ENCODE data around the gene ARHGEF7.

ARHGEF7 gene

GRCh38 chr13:111203736-111204389 lies 88.8 kb downstream of the ARHGEF7 start:
- DNase-seq, result no peak

- no peak for DNase-seq
These were observed 89.5 kb downstream of the ARHGEF7 start for GRCh38 chr13:111204438-111205177.

- DNase-seq, result no peak
These were observed 91.0 kb downstream of the ARHGEF7 start for GRCh38 chr13:111206148-111206547.

- no peak for DNase-seq
These were observed 94.5 kb downstream of the ARHGEF7 start for GRCh38 chr13:111209613-111210012.

- no peak for DNase-seq
These were observed 95.0 kb downstream of the ARHGEF7 start for GRCh38 chr13:111210091-111210490.

- no peak for DNase-seq
These were observed 95.7 kb downstream of the ARHGEF7 start for GRCh38 chr13:111210544-111211469.

- DNase-seq, result no peak
These were observed 96.8 kb downstream of the ARHGEF7 start for GRCh38 chr13:111211789-111212516.

- DNase-seq, result no peak
These were observed 97.4 kb downstream of the ARHGEF7 start for GRCh38 chr13:111212517-111212873.

- DNase-seq, result no peak
These were observed 99.0 kb downstream of the ARHGEF7 start for GRCh38 chr13:111213964-111214726.

- no peak for DNase-seq
These were observed 100.3 kb downstream of the ARHGEF7 start for GRCh38 chr13:111215081-111216047.

- DNase-seq, result no peak
These were observed 101.3 kb downstream of the ARHGEF7 start for GRCh38 chr13:111216166-111216960.

GRCh38 chr13:111217641-111218040 lies 102.5 kb downstream of the ARHGEF7 start:
- DNase-seq, result no peak

GRCh38 chr13:111219280-111219679 lies 104.2 kb downstream of the ARHGEF7 start:
- no peak for DNase-seq

- no peak for DNase-seq
These were observed 104.8 kb downstream of the ARHGEF7 start for GRCh38 chr13:111219950-111220349.

- no peak for DNase-seq
These were observed 110.1 kb downstream of the ARHGEF7 start for GRCh38 chr13:111225166-111225565.

GRCh38 chr13:111225810-111226546 lies 110.9 kb downstream of the ARHGEF7 start:
- no peak for DNase-seq

- no peak for DNase-seq
These were observed 112.3 kb downstream of the ARHGEF7 start for GRCh38 chr13:111227405-111227804.

GRCh38 chr13:111228262-111229144 lies 113.4 kb downstream of the ARHGEF7 start:
- no peak for DNase-seq

Measured in activated CD4-positive, alpha-beta T cell treated with anti-CD3 and anti-CD28 coated beads, Interleukin-2, amount 50 U/mL, for 16 hours (primary cell).